ENCODE data around the gene LRMDA. TPM values are rescaled to one million over a fixed set of nuclear protein-coding genes. Genes with fewer than 3 reads are reported as not detected.

The LRMDA gene
- total RNA-seq, 1 experiment from 2014 or later, result 0.24 TPM

- no peaks in the 10 kb centered on the region for H3K36me3 ChIP-seq
- H3K4me1 ChIP-seq, result no peaks in the 10 kb centered on the region
- no peak for DNase-seq
- H3K27ac ChIP-seq, result no peak overlapping the region
- H3K9me3 ChIP-seq (replicated peaks), result no peaks in the 10 kb centered on the region
- no peaks in the 10 kb centered on the region for H3K27me3 ChIP-seq
- no peak overlapping the region for H3K4me3 ChIP-seq
These were observed 567.6 kb downstream of the LRMDA start for GRCh38 chr10:75999001-75999400.

GRCh38 chr10:75999515-76000209 lies 568.2 kb downstream of the LRMDA start:
- Histone ChIP-seq H3K4me3 (no peak overlapping the region), H3K27me3 (no peaks in the 10 kb centered on the region), H3K4me1 (no peaks in the 10 kb centered on the region), H3K36me3 (no peaks in the 10 kb centered on the region), H3K27ac (no peak overlapping the region), H3K9me3 (replicated peaks) (no peaks in the 10 kb centered on the region)
- no peak for DNase-seq

GRCh38 chr10:76000550-76000949 lies 569.1 kb downstream of the LRMDA start:
- Histone ChIP-seq H3K4me3 (no peak overlapping the region), H3K27me3 (no peaks in the 10 kb centered on the region)

GRCh38 chr10:76001019-76001418 lies 569.6 kb downstream of the LRMDA start:
- Histone ChIP-seq H3K36me3 (no peaks in the 10 kb centered on the region), H3K4me3 (no peak overlapping the region), H3K9me3 (replicated peaks) (no peaks in the 10 kb centered on the region), H3K27ac (no peak overlapping the region), H3K4me1 (no peaks in the 10 kb centered on the region), H3K27me3 (no peaks in the 10 kb centered on the region)
- no peak for DNase-seq

More at GRCh38 chr10:76000550-76000949, 569.1 kb downstream of the LRMDA start:
- no peak for DNase-seq
- Histone ChIP-seq H3K36me3 (no peaks in the 10 kb centered on the region), H3K27ac (no peak overlapping the region), H3K4me1 (no peaks in the 10 kb centered on the region), H3K9me3 (replicated peaks) (no peaks in the 10 kb centered on the region)

- H3K36me3 ChIP-seq, result no peaks in the 10 kb centered on the region
- no peak overlapping the region for H3K27ac ChIP-seq
- no peak overlapping the region for H3K4me3 ChIP-seq
- H3K4me1 ChIP-seq, result no peaks in the 10 kb centered on the region
- H3K9me3 ChIP-seq (replicated peaks), result no peaks in the 10 kb centered on the region
- DNase-seq, result no peak
- no peaks in the 10 kb centered on the region for H3K27me3 ChIP-seq
These were observed 570.0 kb downstream of the LRMDA start for GRCh38 chr10:76001461-76001860.

GRCh38 chr10:76002262-76002854 lies 570.9 kb downstream of the LRMDA start:
- no peaks in the 10 kb centered on the region for H3K36me3 ChIP-seq
- no peak overlapping the region for H3K4me3 ChIP-seq
- H3K27ac ChIP-seq, result no peak overlapping the region
- H3K4me1 ChIP-seq, result no peaks in the 10 kb centered on the region
- H3K9me3 ChIP-seq (replicated peaks), result no peaks in the 10 kb centered on the region
- no peak for DNase-seq
- H3K27me3 ChIP-seq, result no peaks in the 10 kb centered on the region

- no peaks in the 10 kb centered on the region for H3K36me3 ChIP-seq
- no peaks in the 10 kb centered on the region for H3K4me1 ChIP-seq
- no peaks in the 10 kb centered on the region for H3K9me3 ChIP-seq (replicated peaks)
- H3K27me3 ChIP-seq, result 0 out of 2 replicates have a peak, but pooled peaks cover 3% of the 10 kb centered on the region
- H3K4me3 ChIP-seq, result no peak overlapping the region
- no peak for DNase-seq
- no peak overlapping the region for H3K27ac ChIP-seq
These were observed 576.3 kb downstream of the LRMDA start for GRCh38 chr10:76007667-76008181.

GRCh38 chr10:76009531-76009930 lies 578.1 kb downstream of the LRMDA start:
- DNase-seq, result no peak
- no peaks in the 10 kb centered on the region for H3K9me3 ChIP-seq (replicated peaks)
- H3K4me1 ChIP-seq, result no peaks in the 10 kb centered on the region
- H3K4me3 ChIP-seq, result no peak overlapping the region
- no peak overlapping the region for H3K27ac ChIP-seq
- H3K36me3 ChIP-seq, result no peaks in the 10 kb centered on the region
- 0 out of 2 replicates have a peak, but pooled peaks cover 3% of the 10 kb centered on the region for H3K27me3 ChIP-seq

- DNase-seq, result peak; percentile 50 to 51
- no peaks in the 10 kb centered on the region for H3K9me3 ChIP-seq (replicated peaks)
- no peak overlapping the region for H3K27ac ChIP-seq
- H3K27me3 ChIP-seq, result 0 out of 2 replicates have a peak, but pooled peaks cover 3% of the 10 kb centered on the region
- no peaks in the 10 kb centered on the region for H3K4me1 ChIP-seq
- H3K4me3 ChIP-seq, result no peak overlapping the region
- H3K36me3 ChIP-seq, result no peaks in the 10 kb centered on the region
These were observed 579.3 kb downstream of the LRMDA start for GRCh38 chr10:76010703-76011102.

- DNase-seq, result no peak
- Histone ChIP-seq H3K27me3 (no peaks in the 10 kb centered on the region), H3K4me3 (no peak overlapping the region), H3K27ac (no peak overlapping the region), H3K9me3 (replicated peaks) (no peaks in the 10 kb centered on the region), H3K4me1 (no peaks in the 10 kb centered on the region), H3K36me3 (no peaks in the 10 kb centered on the region)
These were observed 581.4 kb downstream of the LRMDA start for GRCh38 chr10:76012716-76013327.

- Histone ChIP-seq H3K9me3 (replicated peaks) (no peaks in the 10 kb centered on the region), H3K27me3 (no peaks in the 10 kb centered on the region), H3K36me3 (no peaks in the 10 kb centered on the region), H3K4me1 (no peaks in the 10 kb centered on the region), H3K27ac (no peak overlapping the region), H3K4me3 (no peak overlapping the region)
- DNase-seq, result no peak
These were observed 583.8 kb downstream of the LRMDA start for GRCh38 chr10:76015245-76015644.

GRCh38 chr10:76017026-76017732 lies 585.8 kb downstream of the LRMDA start:
- H3K27ac ChIP-seq, result no peak overlapping the region
- DNase-seq, result peak in 1 of 2 experiments; percentile 12
- H3K27me3 ChIP-seq, result peaks cover 3% of the 10 kb centered on the region; the same call in 1 of the 2 replicates
- no peaks in the 10 kb centered on the region for H3K4me1 ChIP-seq
- H3K36me3 ChIP-seq, result no peaks in the 10 kb centered on the region
- H3K4me3 ChIP-seq, result no peak overlapping the region
- no peaks in the 10 kb centered on the region for H3K9me3 ChIP-seq (replicated peaks)

- no peak for DNase-seq
- no peak overlapping the region for H3K27ac ChIP-seq
- no peaks in the 10 kb centered on the region for H3K4me1 ChIP-seq
- peaks cover 3% of the 10 kb centered on the region; the same call in 1 of the 2 replicates for H3K27me3 ChIP-seq
- H3K36me3 ChIP-seq, result no peaks in the 10 kb centered on the region
- H3K4me3 ChIP-seq, result no peak overlapping the region
- H3K9me3 ChIP-seq (replicated peaks), result no peaks in the 10 kb centered on the region
These were observed 586.5 kb downstream of the LRMDA start for GRCh38 chr10:76017733-76018433.

- Histone ChIP-seq H3K27me3 (peaks cover 3% of the 10 kb centered on the region; the same call in 1 of the 2 replicates), H3K36me3 (no peaks in the 10 kb centered on the region), H3K4me3 (no peak overlapping the region)
These were observed 589.2 kb downstream of the LRMDA start for GRCh38 chr10:76020630-76021029.

More at GRCh38 chr10:76020630-76021029, 589.2 kb downstream of the LRMDA start:
- Histone ChIP-seq H3K27ac (no peak overlapping the region), H3K9me3 (replicated peaks) (no peaks in the 10 kb centered on the region), H3K4me1 (no peaks in the 10 kb centered on the region)
- no peak for DNase-seq

All from SJCRH30 (cell line).